Measurements from ENCODE around the gene TSPYL4.

The TSPYL4 gene

DNA sequence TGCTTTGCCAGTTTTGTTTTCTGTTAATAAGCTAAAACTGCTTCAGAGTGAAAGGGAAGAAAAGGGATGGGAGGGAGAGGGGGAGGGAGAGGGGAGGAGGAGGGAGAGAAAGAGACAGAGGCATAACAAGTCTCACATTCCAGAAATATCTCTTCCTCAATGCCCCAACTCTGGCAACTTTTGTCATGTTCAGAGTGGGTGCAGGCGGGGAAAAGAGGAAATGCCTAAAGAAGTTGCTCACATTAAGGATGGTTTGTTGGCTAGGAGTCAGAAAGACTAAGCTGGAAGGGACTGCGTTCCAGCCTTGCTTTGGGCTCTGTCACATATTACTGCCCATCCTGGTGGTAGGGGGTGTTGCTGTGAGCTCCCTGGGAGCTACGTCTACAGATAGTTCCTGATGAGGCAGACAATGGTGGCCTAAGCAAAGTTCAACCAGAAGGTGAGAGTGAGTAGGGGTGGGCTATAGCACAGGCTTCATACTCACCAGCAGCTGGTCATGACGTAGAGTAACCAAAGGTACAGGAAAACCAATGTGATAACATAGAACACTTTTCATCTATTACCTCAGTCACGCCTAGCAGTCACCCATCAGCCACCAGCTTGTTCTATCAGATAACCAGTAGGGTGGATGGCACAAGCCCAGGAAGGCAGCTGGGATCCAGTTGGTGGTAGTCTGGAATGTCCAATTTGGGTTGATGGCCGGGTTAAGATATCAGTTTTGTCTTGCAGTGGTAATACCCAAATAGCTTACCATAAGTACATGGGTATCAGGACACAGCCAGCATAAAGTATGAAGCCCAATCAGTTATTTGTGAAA is 2.1 kb downstream of the TSPYL4 start:
- TF ChIP-seq, protein P1, sequence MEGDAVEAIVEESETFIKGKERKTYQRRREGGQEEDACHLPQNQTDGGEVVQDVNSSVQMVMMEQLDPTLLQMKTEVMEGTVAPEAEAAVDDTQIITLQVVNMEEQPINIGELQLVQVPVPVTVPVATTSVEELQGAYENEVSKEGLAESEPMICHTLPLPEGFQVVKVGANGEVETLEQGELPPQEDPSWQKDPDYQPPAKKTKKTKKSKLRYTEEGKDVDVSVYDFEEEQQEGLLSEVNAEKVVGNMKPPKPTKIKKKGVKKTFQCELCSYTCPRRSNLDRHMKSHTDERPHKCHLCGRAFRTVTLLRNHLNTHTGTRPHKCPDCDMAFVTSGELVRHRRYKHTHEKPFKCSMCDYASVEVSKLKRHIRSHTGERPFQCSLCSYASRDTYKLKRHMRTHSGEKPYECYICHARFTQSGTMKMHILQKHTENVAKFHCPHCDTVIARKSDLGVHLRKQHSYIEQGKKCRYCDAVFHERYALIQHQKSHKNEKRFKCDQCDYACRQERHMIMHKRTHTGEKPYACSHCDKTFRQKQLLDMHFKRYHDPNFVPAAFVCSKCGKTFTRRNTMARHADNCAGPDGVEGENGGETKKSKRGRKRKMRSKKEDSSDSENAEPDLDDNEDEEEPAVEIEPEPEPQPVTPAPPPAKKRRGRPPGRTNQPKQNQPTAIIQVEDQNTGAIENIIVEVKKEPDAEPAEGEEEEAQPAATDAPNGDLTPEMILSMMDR (IDR thresholded peaks at IDR 0.05; ENCODE audit: low read length, missing control alignments) = no peak
- peak; percentile 92 for DNase-seq (ENCODE audit: low read depth)
- peak overlapping the region; percentile 45 for H3K4me3 ChIP-seq (replicated peaks; ENCODE audit: low read depth, low read length)

DNA sequence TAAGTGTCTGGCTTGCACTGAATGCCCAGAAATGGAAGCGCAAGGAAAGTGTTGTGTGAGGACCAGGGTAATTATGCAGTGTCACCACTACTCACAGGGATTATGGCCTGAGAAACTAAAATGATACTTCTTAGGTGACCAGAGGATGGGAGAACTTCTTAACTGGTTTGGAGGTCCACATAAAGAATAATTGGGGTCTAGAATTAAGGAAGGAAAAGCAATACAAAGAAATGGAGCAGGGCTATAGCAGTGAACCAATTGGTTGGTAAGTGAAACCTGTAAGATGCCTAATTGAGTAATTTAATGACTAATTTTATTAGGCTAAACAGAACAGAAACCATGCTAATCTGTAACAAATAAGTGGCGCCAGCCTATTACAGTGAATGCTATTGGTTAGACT is 5.3 kb downstream of the TSPYL4 start:
- DNase-seq (ENCODE audit: low read depth) = no peak
- no peak overlapping the region for H3K4me3 ChIP-seq (replicated peaks; ENCODE audit: low read depth, low read length)
- TF ChIP-seq, protein P1 (IDR thresholded peaks at IDR 0.05; ENCODE audit: low read length, missing control alignments) = no peak

DNA sequence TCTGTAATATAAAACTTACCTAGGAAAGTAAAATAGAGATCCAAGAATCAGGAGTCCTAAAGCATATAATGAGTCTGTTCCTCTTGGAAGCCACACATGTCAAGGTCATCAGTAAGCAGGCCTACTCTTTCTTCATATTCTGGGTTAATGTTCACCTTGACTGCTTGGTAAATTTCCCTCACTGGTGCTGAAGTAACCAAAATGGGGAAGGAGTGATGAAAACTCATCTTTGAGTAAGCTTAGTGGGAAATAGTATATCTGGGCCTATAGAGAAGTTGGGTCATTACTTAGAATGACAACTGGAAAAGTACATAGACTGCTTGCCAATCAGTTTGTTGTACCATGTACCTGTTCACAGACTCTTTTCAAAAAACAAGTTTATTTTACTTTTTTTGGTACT is 6.6 kb downstream of the TSPYL4 start:
- H3K4me3 ChIP-seq (replicated peaks; ENCODE audit: low read depth, low read length) = no peak overlapping the region
- TF ChIP-seq, protein P1 (IDR thresholded peaks at IDR 0.05; ENCODE audit: low read length, missing control alignments) = no peak
- no peak for DNase-seq (ENCODE audit: low read depth)

DNA sequence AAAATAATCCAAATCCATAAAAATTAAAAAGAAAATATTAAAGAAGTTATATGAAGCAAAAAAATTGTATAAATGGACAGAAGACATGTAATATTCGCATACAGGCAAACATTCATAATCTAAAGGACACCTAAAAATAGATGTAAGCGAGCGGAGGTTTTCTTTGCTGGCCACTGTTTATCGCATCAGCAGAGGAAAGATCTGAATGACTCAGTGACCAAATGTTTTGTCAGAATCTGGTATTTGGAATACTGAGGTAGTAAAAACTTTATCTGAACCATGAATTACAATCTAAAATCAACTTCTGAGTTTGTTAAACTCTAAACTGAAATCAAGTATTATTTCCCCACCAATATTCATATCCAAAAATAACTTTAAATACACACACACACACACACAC is 7.8 kb downstream of the TSPYL4 start:
- TF ChIP-seq, protein P1 (IDR thresholded peaks at IDR 0.05; ENCODE audit: low read length, missing control alignments) = no peak
- DNase-seq (ENCODE audit: low read depth) = peak; percentile 78
- H3K4me3 ChIP-seq (replicated peaks; ENCODE audit: low read depth, low read length) = no peak overlapping the region

DNA sequence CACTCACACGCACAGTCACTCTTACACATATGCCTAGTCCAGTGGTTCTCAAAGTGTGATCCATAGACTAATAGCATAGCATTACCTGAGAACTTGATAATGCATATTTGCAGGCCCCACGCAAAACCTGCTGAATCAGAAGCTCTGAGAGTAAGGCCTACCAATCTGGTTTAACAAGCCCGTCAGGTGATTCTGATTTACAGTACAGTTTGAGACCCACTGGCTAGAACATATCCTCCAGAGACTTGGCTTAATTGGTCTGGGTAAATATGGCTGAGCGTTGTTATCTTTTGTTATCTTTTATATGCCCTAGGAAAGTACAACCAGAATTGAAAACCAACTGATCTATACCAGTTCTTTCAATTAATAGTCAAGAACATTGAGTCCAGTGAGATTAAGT is 9.6 kb downstream of the TSPYL4 start:
- TF ChIP-seq, protein P1 (IDR thresholded peaks at IDR 0.05; ENCODE audit: low read length, missing control alignments) = no peak
- DNase-seq (ENCODE audit: low read depth) = no peak
- H3K4me3 ChIP-seq (replicated peaks; ENCODE audit: low read depth, low read length) = no peak overlapping the region

DNA sequence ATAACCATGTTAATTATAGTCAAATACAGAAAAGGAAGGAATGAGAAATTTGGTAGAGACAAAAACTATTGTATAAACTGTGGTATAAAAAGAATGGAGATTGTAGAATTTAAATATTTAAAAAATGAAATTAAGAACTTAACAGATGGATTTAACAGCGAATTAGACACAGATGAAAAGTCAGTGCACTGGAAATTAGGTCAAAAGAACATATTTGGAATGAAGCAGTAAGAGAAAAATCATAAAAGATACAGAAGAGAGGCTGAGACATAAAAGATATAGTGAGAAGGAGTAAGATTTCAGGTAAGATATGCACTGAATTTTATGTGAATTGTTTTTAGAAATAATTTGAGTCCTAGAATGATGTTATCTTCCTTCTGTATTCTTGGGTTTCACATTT is 14.0 kb downstream of the TSPYL4 start:
- no peak overlapping the region for H3K4me3 ChIP-seq (replicated peaks; ENCODE audit: low read depth, low read length)
- no peak for DNase-seq (ENCODE audit: low read depth)
- TF ChIP-seq, protein P1 (IDR thresholded peaks at IDR 0.05; ENCODE audit: low read length, missing control alignments) = no peak

DNA sequence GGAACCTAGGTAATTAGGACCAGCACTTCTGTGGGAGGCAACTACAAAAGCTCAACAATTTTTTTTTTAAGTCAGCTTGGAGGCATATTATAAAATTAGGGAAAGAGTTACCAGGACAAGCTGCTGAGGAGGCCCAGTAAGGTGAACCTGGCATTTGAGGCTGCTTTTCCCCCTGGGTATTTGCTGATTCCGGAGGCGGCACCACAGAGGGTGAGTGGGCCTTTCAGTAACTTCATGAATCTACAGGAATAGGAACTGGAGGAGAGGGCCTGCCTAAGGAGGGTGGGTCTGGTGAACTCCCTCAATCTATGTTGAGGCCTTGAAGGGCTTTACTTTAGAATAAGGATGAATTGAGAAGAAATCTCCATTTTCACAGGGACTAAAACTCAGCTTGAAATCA is 14.6 kb downstream of the TSPYL4 start:
- DNase-seq (ENCODE audit: low read depth) = no peak
- H3K4me3 ChIP-seq (replicated peaks; ENCODE audit: low read depth, low read length) = no peak overlapping the region
- TF ChIP-seq, protein P1 (IDR thresholded peaks at IDR 0.05; ENCODE audit: low read length, missing control alignments) = no peak
